ENCODE measurements around the gene CLEC4D. TPM values are rescaled to one million over a fixed set of nuclear protein-coding genes. Genes with fewer than 3 reads are reported as not detected.
A peak's percentile ranks its signal among the peaks of the same experiment; 100 is the strongest.
"Not testable (repeated sequence)": the region's sequence is repeated elsewhere in the genome, so short reads cannot be mapped to it uniquely, and the experiment has no call there.

CLEC4D gene
- total RNA-seq, result under 1 TPM in 1 of 4 donors, not detected in 3; 0.26 TPM
- polyA plus RNA-seq, result not detected
- long read RNA-seq, donor 1, result 0 reads
- long read RNA-seq, donor 2, result 0 reads
- long read RNA-seq, donor 3, result 0 reads
- long read RNA-seq, donor 4, result 0 reads

DNA sequence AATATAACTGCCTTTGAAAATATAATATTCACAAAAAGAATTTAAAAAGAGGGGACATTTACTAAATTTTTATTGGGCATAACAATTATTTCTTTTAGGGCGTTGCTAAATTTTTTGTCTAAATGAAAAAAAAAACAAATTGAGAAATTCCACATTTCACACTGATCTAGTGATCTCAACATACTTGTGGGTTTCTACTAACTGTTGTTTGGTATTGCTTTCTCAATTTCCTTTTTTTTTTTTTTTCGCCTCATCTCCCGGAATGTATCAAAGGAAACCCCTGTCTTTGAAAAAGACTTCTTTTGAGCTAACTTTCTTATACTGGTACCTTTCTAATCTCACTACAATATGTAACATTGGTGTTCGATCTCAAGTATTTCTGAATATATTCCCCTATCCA, at the start of gene CLEC4D:
TSS of gene CLEC4D (plus strand) at position 248 of the 400 bp plus-strand sequence. CDS start 230 bp downstream, outside the sequence.
- Histone ChIP-seq H3K4me1 (ENCODE audit: control insufficient read depth, insufficient read depth, low read length) (no peaks in the 10 kb centered on the region), H3K27me3 (ENCODE audit: control insufficient read depth, insufficient read depth) (no peaks in the 10 kb centered on the region), H3K4me3 (ENCODE audit: low read length) (no peak within 1 kb of the TSS), H3K27ac (ENCODE audit: low read length) (no peak within 1 kb of the TSS), H3K9me3 (ENCODE audit: control insufficient read depth, low read length) (no peaks in the 10 kb centered on the region)
- DNase-seq, result no peak
- intact Hi-C loops (cut with DNase I), result no loop called here
- no peak for ATAC-seq
- 76% methylated on average over 4 of the region's 4 CpGs for WGBS

DNA sequence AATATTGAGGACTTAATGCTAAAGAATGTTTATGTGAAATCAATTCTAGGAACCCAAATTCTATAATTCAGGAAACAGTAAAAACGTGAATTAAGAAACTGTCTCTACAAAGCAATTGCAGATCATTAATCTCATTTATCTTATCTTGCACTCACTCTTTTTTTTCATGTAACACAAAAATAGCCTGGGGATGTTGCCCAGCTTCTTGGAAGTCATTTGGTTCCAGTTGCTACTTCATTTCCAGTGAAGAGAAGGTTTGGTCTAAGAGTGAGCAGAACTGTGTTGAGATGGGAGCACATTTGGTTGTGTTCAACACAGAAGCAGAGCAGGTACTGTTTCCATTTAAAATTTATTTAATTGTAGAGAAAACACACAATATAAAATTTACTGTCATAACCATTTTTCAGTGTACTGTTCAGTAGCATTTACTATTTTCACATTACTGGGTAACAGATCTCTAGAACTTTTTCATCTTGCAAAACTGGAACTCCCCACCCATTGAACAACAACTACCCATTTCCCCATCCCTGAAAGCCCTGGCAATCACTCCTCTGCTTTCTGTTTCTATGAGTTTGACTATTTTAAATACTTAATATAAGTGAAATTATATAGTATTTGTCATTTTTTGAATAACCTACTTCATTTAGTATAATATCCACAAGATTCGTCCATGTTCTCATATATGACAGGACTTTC, 47.9 kb upstream of the CLEC4D start:
- Histone ChIP-seq H3K27me3 (ENCODE audit: control insufficient read depth, insufficient read depth) (no peaks in the 10 kb centered on the region), H3K4me3 (ENCODE audit: low read length) (no peak overlapping the region), H3K27ac (ENCODE audit: low read length) (no peak overlapping the region), H3K4me1 (ENCODE audit: control insufficient read depth, insufficient read depth, low read length) (no peaks in the 10 kb centered on the region), H3K9me3 (ENCODE audit: control insufficient read depth, low read length) (no peaks in the 10 kb centered on the region)
- intact Hi-C loops (cut with DNase I), result no loop called here
- ATAC-seq (no peak), DNase-seq (no peak)
- WGBS, result under 1% methylated on average over 2 of the region's 2 CpGs

DNA sequence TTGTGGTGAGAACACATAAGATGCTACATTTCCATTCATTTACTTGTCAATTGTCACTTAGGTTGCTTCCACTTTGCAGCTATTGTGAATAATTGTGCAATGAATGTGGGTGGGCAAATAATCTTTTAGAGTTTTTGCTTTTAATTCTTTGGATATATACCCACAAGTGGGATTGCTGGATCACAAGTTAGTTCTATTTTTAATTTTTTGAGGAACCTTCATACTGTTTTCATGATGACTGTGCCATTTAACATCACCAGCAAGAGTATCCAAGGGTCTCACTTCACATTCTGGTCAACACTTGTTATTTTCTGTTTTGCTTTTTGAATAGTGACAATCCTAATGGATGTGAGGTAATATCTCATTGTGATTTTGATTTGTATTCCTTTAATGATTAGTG, 47.1 kb upstream of the CLEC4D start:
- no peak for ATAC-seq
- H3K27ac ChIP-seq (ENCODE audit: low read length), result no peak overlapping the region

DNA sequence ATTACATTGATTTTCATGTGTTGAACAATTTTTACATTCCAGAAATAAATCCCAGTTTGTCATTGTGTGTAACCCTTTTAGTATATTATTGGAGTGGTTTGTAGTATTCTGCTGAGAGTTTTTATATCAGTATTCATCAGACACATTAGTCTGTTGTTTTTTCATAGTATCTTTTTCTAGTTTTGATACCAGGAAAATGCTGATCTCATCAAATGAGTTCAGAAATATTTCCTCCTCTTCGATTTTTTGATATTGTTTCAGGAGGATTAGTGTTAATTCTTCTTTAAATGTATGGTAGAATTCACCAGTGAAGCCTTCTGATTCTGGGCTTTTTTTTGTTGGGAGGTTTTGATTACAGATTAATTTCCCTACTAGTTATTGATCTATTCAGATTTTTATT, 42.2 kb upstream of the CLEC4D start:
- Histone ChIP-seq H3K9me3 (ENCODE audit: control insufficient read depth, low read length) (no peaks in the 10 kb centered on the region), H3K27ac (ENCODE audit: low read length) (no peak overlapping the region), H3K4me3 (ENCODE audit: low read length) (no peak overlapping the region), H3K4me1 (ENCODE audit: control insufficient read depth, insufficient read depth, low read length) (no peaks in the 10 kb centered on the region), H3K27me3 (ENCODE audit: control insufficient read depth, insufficient read depth) (no peaks in the 10 kb centered on the region)
- DNase-seq (no peak), ATAC-seq (no peak)
- intact Hi-C loops (cut with DNase I), result no loop called here
- 70% methylated on average over 1 of the region's 1 CpG for WGBS

More for the DNA sequence above, 47.1 kb upstream of the CLEC4D start:
- no peak for DNase-seq
- no peaks in the 10 kb centered on the region for H3K9me3 ChIP-seq (ENCODE audit: control insufficient read depth, low read length)
- intact Hi-C loops (cut with DNase I), result no loop called here
- H3K4me3 ChIP-seq (ENCODE audit: low read length), result no peak overlapping the region
- H3K4me1 ChIP-seq (ENCODE audit: control insufficient read depth, insufficient read depth, low read length), result no peaks in the 10 kb centered on the region
- H3K27me3 ChIP-seq (ENCODE audit: control insufficient read depth, insufficient read depth), result no peaks in the 10 kb centered on the region

DNA sequence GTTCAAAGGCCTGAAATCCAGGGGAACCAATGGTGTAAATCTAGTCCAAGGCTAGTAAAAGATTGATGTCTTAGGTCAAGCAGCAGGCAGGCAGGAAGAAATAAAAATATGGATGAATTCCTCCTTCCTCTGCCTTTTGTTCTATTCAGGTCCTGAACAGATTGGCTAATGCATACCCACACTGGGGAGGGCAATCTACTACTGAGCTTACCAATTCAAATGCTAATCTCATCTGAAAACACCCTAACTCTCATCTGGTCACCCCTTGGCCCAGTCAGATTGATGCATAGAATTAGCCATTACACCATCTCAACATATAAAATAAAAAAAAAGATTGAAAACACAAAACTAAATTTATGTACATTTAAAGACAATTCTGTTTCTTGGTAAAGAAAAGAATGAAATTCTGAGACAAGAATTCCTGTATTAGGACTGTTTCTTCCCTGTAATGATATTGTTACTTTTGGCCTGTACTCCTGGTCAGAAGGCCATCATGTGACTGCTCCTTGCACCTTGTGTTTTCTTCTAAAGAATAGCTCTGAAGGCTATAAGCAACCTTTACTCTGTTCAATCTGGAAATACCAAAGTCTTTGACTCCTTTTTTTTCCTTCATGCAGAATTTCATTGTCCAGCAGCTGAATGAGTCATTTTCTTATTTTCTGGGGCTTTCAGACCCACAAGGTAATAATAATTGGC, 37.6 kb upstream of the CLEC4D start:
- intact Hi-C loops (cut with DNase I), result no loop called here
- no peak overlapping the region for H3K27ac ChIP-seq (ENCODE audit: low read length)
- no peak for ATAC-seq

DNA sequence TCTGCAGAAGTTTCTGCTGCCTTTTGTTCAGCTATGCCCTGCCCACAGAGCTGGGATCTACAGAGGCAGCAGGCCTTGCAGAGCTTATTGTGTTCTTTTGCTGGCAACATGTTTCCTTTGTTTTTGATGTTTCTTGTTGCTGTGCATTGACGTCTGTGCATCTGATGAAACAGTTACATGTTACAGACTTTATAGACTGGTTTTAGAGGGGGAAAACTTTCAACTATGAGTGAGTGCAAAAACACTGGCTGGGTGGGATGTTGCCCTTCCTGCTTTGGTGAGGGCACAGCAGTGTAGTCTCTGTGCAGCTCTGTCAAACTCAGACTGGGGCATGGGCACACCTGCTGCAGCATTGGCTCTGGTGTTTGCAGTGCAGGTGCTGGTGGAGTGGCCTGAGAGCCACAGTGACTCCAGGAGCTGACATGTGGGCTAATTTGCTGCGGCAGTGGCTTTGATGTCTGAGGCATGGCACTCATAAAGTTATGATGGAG, 30.7 kb upstream of the CLEC4D start:
- 71% methylated on average over 2 of the region's 2 CpGs for WGBS
- DNase-seq (no peak), ATAC-seq (no peak)
- Histone ChIP-seq H3K27ac (ENCODE audit: low read length) (no peak overlapping the region), H3K4me3 (ENCODE audit: low read length) (no peak overlapping the region), H3K9me3 (ENCODE audit: control insufficient read depth, low read length) (no peaks in the 10 kb centered on the region), H3K4me1 (ENCODE audit: control insufficient read depth, insufficient read depth, low read length) (no peaks in the 10 kb centered on the region), H3K27me3 (ENCODE audit: control insufficient read depth, insufficient read depth) (no peaks in the 10 kb centered on the region)
- intact Hi-C loops (cut with DNase I), result no loop called here

More for the DNA sequence above, 37.6 kb upstream of the CLEC4D start:
- no peak for DNase-seq
- H3K4me3 ChIP-seq (ENCODE audit: low read length), result no peak overlapping the region
- no peaks in the 10 kb centered on the region for H3K27me3 ChIP-seq (ENCODE audit: control insufficient read depth, insufficient read depth)
- H3K4me1 ChIP-seq (ENCODE audit: control insufficient read depth, insufficient read depth, low read length), result no peaks in the 10 kb centered on the region
- no peaks in the 10 kb centered on the region for H3K9me3 ChIP-seq (ENCODE audit: control insufficient read depth, low read length)

DNA sequence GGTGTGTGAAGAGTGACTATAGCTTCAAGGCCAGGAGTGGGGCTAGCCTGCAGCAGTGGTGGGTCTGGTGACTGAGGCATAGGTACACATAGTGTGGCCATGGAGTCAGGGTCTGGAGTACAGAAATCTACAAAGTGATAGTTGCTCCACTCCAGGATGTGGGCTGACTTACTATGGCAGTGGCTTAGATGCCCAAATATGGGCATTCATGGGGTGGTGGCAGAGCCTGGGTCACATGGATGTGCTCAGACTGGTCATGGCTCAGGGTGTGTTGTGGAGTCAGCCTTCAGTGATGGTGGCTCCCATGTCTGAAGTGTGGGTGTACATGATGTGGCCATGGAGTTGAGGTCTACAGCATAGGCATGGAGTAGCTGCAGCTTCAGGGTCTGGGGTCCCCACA, 30.2 kb upstream of the CLEC4D start:
- ATAC-seq (peak in 1 of 2 donors; percentile 20), DNase-seq (peak in 1 of 3 donors; percentile 25)
- Histone ChIP-seq H3K27me3 (ENCODE audit: control insufficient read depth, insufficient read depth) (no peaks in the 10 kb centered on the region), H3K4me1 (ENCODE audit: control insufficient read depth, insufficient read depth, low read length) (no peaks in the 10 kb centered on the region), H3K4me3 (ENCODE audit: low read length) (no peak overlapping the region), H3K27ac (ENCODE audit: low read length) (no peak overlapping the region), H3K9me3 (ENCODE audit: control insufficient read depth, low read length) (no peaks in the 10 kb centered on the region)
- intact Hi-C loops (cut with DNase I), result no loop called here

DNA sequence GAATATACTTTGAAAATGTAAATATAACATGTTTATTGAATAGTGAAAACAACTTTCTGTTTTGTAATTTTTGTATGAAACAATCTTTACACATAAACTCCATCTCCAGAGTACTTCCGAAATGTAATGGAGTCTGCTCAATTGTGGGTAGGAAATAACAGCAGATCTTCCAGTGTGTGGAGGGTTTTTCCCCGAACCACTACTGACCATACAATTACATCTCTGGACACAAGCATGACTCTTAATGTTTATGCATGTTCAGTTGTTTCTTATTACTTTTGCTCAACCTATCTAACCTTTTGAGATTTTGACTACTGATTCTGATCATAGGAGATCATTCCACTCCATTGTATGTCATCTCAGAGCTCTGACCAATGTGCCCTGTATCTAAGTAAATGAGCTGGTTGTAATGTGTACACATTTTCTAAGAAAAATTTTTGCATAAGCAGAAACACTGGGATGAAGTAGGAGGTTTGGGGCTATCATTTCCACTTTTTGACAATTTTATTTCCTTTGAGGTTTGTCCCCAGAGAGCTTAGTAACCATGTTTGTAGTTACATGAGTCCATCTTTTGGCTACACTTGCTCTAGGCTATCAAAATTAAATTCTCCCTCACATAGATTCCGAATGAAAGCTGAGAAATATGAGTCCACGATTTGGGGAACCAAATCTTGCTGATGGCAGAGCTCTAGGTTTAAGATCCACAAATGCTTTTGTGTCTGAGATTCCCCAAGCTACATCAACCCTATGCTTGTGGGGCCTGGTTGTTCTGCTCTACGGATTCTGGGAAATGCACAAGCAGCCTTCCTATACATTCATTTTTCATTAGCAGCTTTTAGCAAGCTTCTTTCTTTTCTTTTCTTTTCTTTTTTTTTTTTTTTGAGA, 21.4 kb upstream of the CLEC4D start:
- no peak for ATAC-seq
- H3K4me1 ChIP-seq (ENCODE audit: control insufficient read depth, insufficient read depth, low read length), result no peaks in the 10 kb centered on the region
- 72% methylated on average over 5 of the region's 5 CpGs for WGBS
- intact Hi-C loops (cut with DNase I), result no loop called here
- no peak overlapping the region for H3K27ac ChIP-seq (ENCODE audit: low read length)
- DNase-seq, result no peak
- no peak overlapping the region for H3K4me3 ChIP-seq (ENCODE audit: low read length)
- no peaks in the 10 kb centered on the region for H3K27me3 ChIP-seq (ENCODE audit: control insufficient read depth, insufficient read depth)
- H3K9me3 ChIP-seq (ENCODE audit: control insufficient read depth, low read length), result no peaks in the 10 kb centered on the region

DNA sequence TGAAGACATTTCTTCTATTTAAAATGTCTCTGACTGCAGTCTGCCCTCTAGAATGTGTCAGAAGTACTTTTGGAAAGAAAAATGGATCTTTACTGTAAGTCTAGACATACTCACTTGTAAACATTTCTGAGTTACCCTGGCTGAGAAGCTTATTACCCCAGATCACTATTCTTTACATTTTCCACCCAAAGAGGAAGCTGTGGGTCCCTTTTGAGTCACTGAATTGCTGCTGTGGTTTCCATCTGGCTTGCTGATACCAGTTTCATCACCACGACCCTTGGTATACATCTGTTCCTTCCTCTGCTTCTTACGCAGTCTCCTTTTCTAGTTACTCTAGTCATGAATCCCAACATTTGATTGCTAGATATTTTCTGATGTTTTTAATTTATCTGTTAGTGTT, 20.2 kb upstream of the CLEC4D start:
- intact Hi-C loops (cut with DNase I), result no loop called here
- Histone ChIP-seq H3K9me3 (ENCODE audit: control insufficient read depth, low read length) (no peaks in the 10 kb centered on the region), H3K4me3 (ENCODE audit: low read length) (no peak overlapping the region), H3K27me3 (ENCODE audit: control insufficient read depth, insufficient read depth) (no peaks in the 10 kb centered on the region), H3K4me1 (ENCODE audit: control insufficient read depth, insufficient read depth, low read length) (no peaks in the 10 kb centered on the region), H3K27ac (ENCODE audit: low read length) (no peak overlapping the region)
- WGBS, result 36% methylated on average over 2 of the region's 2 CpGs
- ATAC-seq, result peak; percentile 29 to 63
- no peak for DNase-seq

DNA sequence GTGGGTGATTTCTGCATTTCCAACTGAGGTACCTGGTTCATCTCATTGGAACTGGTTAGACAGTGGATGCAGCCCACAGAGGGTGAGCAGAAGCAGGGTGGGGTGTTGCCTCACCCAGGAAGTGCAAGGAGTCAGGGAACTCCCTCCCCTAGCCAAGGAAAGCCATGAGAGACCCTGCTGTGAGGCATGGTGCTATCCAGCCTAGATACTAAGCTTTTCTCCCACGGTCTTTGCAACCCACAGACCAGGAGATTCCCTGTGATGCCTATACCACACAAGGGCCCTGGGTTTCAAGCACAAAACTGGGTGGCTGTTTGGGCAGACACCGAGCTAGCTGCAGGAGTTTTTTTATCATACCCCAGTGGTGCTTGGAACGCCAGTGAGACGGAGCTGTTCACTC, 17.6 kb upstream of the CLEC4D start:
- DNase-seq; intact Hi-C loops (cut with DNase I); H3K27ac ChIP-seq (ENCODE audit: low read length); H3K4me3 ChIP-seq (ENCODE audit: low read length); H3K27me3 ChIP-seq (ENCODE audit: control insufficient read depth, insufficient read depth); H3K4me1 ChIP-seq (ENCODE audit: control insufficient read depth, insufficient read depth, low read length); H3K9me3 ChIP-seq (ENCODE audit: control insufficient read depth, low read length); ATAC-seq: not testable (repeated sequence)
- WGBS, result 82% methylated on average over 4 of the region's 4 CpGs

DNA sequence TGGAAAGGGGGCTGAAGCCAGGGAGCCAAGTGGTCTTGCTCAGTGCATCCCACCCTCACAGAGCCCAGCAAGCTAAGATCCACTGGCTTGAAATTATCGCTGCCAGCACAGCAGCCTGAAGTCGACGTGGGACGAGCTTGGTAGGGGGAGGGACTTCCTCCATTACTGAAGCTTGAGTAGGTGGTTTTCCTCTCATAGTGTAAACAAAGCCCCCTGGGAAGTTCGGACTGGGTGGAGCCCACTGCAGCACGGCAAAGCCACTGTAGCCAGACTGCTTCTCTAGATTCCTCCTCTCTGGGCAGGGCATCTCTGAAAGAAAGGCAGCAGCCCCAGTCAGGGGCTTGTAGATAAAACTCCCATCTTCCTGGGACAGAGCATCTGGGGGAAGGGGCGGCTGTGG, 17.2 kb upstream of the CLEC4D start:
- H3K4me1 ChIP-seq (ENCODE audit: control insufficient read depth, insufficient read depth, low read length); H3K27me3 ChIP-seq (ENCODE audit: control insufficient read depth, insufficient read depth); H3K9me3 ChIP-seq (ENCODE audit: control insufficient read depth, low read length); H3K4me3 ChIP-seq (ENCODE audit: low read length); H3K27ac ChIP-seq (ENCODE audit: low read length); ATAC-seq; intact Hi-C loops (cut with DNase I); DNase-seq: not testable (repeated sequence)
- whole genome bisulfite sequencing, result 53% methylated on average over 7 of the region's 7 CpGs
